Measurements from ENCODE around the gene TRPM2.

TRPM2 gene

DNA sequence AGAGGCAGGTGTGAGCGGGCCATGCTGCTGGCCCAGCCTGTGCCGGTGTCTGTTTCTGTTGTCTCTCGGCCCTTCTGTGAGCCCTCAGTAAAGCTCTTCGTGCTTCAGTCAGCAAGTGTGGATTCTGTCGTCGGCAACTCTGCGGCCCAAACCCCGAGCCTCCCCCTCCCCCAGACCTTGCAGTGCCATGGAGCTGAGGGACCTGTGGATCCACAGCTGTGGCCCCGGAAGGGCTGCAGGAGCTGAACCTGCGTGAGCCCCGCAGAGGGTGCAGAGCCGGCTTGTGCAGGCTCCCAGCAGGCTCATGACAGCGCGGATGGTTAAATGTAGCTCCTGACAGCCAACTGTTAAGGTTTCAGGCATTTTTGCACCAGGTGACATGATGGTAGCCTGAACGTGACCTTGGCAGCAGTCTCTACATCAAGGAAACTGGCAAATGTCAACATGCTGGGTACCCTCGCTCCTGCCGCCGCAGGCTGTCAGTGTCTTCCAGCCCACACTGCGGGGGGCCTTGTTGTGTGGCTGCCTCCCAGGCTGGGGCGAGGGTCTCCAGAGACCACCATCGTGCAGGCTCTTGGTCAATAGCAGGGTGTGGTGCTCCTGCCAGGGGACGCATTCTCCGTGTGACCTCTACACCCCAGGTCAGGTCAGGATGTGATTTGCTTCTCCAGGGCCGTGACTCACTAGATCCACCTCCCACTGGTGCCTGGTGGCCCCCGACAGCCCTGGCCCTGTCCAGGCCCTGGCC lies 108.8 kb downstream of the TRPM2 start:
- DNase-seq (ENCODE audit: low read depth in 2 of 2): no peak

DNA sequence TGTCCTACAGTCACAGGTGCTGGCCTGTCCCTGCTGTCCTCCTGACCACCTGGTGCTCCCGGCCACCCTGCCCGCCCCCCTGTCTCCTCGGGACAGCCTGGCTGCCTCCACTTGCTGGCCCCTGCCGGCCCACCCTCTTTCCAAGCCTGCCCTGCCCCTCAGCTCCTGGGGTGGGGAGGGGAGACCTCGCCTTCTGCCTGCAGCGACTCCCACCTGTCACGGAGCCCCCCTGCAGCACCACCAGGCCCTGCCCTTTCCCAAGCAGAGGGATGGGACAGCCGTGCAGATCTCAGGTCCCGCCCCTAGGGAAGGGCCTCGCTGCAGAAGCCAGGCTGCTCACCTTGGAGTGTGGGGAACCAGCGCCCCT lies 109.4 kb downstream of the TRPM2 start:
- no peak for DNase-seq (ENCODE audit: low read depth in 2 of 2)

DNA sequence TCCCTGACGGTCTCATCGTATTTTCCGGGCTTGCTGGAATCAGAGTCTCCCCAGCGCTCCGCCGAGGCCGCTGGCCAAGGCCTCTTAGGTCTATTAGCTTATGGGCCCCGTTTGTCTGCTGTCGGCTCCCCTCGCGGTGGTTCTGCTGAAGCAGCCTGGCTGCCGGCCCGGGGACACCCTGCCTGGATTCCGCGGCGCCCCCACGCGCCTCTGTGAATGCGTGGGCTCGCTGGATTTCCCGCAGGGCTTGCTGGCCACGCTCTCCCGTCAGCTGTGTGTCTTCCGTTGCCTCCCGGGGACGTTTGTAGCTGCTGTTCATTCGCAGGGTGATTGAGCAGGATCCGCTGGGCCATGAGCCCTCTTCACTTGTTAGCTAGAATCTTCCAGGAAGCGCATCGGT lies 110.3 kb downstream of the TRPM2 start:
- DNase-seq (ENCODE audit: low read depth in 2 of 2): no peak

DNA sequence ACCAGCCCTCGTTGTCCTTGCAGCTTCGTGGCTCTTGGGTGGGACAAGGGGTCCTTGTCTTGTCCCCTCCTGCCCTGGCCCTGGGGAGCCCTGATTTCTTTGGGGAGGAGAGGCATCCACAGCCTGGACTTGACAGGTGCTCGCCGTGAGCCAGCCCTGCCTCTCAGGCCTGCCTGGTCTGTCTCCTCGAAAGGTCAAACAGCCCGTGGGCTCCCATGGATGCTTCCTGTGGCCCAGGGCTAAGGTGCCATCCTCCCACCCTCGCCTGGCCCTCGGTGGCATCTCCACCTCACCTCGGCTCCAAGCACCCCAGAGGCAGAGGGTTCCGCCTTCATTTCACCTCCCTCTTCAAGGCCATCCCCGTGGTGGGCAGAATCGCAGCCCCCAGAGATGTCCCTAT lies 110.9 kb downstream of the TRPM2 start:
- DNase-seq (ENCODE audit: low read depth in 2 of 2): no peak

DNA sequence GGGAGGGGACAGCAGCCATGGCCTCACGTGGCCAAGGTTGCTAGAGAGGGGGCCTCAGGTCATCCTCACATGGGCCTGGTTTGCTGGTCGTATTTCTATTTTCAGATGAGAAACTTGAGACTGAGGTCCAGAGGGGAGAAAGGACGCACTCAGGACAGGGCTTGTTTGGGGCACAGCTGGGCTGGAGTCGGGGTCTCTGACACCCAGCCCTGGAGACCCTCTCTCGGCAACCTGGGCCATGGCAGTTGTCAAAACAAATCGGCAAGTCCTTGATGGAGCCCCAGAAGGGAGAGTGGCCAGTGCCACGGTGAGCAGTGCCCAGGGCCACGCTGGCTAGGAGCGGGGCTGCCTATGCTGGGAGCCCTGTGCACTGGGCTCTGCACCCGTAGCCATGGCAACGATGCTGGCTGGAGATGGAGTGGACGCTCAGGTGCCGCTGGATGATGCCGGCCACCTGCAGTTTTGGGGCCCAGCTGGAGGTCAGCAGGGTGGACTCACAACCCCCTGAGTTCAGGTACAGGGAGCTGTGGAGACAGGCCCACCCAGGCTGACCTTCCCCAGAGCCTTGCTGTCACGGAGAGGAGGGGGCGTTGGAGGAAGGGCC lies 113.0 kb downstream of the TRPM2 start:
- DNase-seq (ENCODE audit: low read depth in 2 of 2): no peak

DNA sequence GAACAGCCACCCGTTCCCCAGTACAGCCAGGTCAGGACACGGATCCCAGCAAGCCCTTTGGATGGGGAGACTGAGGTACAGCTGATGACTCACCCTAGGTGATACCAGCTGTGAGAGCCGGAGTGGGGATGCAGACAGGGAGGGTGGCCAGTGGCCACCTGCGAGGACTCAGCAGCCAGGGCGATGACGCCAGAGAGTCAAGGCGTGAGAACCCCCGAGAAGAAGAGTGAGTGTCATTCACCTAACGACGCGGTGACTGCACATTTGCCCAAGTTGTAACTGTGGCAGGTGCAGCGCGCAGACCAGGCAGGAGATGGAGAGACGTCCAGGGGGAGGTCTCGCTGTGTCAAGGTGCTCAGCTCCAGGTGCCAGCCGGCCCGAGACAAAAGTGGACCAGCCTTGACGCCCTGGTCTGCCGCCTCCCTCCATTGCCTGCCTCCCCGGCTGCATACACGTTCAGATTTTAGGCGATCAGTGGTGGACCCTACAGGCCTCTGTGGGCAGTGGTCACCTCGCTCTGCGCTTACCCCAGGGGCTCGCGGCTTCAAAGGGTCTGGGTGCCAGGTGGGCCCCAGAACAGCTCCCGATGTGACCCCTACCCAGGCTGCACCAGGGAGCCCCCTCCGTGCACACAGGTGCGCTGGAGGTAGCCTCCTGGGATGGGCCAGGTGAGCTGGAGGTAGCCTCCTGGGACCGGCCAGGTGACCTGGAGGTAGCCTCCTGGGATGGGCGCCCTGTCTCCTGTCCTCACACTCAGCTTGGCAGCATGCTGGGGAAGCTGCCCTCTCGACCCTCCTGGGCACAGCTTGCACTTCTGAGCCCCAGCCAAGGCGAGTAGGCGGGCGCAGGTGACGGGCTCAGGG lies 113.8 kb downstream of the TRPM2 start:
- DNase-seq (ENCODE audit: low read depth in 2 of 2): no peak

DNA sequence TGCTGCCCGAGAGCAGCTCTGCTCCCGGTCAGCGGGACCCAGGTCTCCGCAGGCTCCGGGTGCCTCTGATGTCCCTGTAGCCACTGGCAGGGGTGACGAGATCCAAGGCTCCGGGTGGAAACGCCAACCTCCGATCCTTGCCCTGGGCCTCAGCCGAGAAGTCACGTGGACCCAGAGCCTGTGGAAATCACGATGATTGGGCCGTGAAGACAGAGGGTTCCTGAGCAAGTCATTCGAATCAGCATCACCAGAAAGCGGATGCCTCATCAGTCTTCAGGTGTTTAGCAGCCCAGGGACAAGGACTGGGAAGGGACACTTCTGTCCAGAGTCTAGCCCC lies 114.4 kb downstream of the TRPM2 start:
- no peak for DNase-seq (ENCODE audit: low read depth in 2 of 2)

DNA sequence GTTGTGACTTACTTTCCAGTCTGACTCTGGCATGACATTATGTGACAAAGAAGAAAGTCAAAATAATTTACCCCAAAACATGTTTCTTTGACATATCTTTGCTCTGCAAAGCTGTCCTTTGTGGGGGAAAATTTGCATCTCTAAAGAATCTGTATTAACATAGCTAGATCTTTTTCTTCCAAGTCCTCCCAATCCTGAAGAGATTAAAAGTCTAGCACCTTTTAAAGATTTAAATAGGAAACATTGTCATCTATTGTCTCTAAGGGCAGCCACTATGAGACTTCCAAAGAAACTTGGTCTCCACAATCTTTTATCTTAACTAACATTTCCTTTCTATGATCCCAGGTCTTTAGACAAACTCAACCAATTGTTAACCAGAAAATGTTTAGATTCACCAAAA lies 117.9 kb downstream of the TRPM2 start:
- no peak for DNase-seq (ENCODE audit: low read depth in 2 of 2)

DNA sequence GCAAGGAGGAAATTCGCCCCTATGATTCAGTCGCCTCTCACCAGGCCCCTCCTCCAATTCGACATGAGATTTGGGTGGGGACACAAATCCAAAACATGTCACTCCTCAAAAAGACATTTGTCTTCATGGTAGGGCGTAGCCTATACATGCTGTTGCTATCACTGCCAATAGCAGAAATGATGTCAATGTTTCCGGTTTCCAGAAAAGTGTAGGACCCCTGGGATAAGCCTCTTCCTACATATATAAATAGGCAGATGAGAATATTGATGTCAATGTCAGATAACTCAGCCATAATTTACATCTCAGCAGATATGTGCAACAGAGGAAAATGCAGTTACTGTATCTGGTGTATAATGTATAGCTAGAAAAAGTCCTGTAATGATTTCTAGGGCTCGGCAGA lies 118.6 kb downstream of the TRPM2 start:
- DNase-seq (ENCODE audit: low read depth in 2 of 2): no peak

DNA sequence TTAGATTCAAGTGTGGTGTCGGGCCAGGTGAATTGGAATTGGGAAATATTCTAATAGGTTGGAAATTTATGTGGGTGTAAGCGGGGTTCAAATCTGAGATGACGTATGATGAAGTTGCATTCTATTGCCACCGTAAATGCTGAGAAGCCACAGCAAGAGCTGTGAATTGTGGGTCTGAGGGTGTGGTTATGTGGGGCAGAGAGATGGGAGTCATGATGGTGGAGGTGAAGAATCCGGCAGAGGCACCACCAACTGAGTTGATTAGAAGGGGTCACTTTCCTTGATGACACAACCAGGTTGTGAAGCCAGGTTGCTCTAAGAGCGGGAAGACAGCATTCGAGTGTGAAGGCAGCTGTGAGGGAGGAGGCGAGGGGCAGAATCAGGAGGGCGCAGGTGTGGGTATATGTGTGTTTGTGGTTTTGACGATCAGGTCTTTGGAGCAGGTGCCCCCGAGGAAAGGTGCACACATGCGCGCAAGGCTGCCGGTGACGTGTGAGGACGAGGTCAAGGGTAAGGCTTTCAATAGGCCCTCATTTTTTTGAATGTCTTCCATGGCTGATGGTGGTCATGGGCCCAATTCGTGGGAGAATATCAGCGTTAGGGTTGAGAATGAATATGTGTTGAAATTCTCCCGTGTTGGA lies 120.6 kb downstream of the TRPM2 start:
- no peak for DNase-seq (ENCODE audit: low read depth in 2 of 2)

DNA sequence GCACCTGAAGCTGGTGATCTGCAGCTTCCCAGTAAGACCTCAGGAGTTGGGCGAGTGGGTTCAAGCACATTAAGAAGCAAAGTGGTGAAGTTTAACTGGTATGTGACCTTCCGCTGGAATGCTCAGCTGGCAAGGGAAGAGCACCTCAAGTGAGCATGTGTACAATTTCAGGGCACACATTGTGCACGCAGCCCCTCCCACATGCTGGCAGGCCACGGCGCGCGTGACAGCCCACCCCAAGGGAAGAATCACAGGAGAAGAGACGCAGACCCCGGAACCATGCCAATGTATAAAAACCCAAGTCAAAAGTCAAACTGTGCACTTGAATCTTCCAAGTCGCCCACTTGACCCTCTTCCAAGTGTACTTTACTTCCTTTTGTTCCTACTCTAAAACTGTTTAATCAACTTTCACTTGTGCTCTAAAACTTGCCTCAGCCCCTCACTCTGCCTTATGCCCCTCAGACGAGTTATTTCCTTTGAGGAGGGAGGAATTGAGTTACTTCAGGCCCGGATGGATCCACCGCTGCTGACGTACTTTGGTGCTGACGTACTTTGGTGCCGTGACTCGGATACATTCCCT lies 121.9 kb downstream of the TRPM2 start:
- no peak for DNase-seq (ENCODE audit: low read depth in 2 of 2)

DNA sequence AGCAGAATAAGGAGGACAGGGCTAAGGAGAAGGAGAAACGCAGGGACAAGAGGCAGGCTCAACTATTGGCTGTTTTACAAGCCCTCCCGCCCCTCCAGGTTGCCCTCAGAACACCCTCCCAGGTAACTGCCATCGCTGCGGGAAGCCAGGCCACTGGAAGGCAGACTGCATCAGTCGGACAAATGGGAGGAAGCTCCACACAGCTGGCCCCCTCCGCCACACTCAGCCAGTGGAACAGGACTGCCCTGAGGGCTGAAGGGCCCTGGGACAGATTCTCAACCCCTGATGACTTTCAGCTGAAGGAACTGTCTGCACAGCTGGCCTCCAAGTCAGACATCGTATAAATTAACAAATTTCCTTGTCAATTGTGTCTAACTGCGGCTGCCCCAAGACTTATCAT lies 123.7 kb downstream of the TRPM2 start:
- DNase-seq (ENCODE audit: low read depth in 2 of 2): no peak

DNA sequence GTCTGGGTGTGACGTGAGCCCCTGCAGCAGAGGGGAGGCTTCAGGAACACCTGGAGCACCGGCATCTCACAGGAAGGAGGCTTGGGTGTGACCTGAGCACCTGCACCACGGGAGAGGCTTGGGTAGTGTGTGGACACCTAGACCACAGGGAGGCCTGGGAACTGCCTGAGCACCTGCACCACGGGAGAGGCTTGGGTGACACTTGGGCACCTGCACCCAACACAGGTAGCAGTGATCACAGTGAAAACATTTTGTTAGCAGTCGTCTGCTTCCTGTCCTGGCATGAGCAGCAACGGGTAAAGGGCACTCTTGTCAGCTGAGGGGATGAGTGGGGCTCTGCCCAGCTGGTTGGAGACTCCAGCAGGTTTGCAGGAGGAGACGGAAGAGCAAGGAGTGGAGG lies 124.3 kb downstream of the TRPM2 start:
- DNase-seq (ENCODE audit: low read depth in 2 of 2): no peak

DNA sequence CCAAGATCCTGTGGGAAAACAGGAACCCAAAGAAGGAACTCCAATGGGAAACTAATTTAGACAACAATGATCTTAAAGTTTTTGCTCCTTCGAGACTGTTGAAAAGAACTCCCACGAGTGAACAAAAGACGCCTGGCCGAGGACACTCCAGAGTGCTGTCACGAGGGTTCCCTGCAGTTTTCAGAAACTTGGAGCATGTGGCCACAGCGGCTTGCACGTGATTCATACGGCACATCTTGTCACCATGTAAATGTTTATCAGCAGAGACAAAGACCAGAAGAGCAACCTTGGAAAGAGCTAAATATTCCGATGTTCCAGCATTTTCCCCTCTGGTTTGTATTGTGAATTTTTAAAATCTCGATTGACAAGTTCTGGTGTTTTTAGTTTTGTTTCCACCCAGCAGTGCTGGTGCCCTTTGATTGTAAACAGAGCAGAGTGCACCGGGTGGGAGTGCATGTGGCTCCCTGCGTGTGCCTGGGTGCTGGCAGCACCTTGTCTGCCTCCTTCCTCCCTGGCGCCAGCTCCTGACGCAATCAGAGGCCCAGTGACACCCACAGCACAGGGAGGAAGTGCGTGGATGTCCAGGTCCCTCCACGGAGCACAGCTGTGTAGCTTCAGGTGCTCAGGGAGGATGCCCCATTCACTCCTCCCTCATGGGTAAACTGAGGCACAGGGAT lies 124.8 kb downstream of the TRPM2 start:
- no peak for DNase-seq (ENCODE audit: low read depth in 2 of 2)

DNA sequence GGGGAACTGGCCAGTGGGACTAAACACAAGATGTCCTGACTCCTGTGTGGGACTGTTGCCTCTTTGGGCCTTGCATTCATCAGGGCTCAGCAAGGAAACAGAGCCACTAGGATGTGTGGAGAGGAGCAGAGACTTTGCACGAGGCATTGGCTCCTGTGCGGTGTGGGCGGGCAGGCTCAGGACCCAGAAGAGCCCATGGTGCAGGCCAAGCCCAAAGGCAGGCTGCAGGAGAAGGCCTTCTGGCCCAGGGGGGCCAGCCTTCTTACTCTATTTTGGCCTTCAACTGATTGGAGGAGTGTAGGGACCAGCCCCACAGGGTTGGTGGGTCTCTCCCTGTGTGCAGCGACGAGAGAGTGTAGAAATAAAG lies 125.4 kb downstream of the TRPM2 start:
- DNase-seq (ENCODE audit: low read depth in 2 of 2): no peak

DNA sequence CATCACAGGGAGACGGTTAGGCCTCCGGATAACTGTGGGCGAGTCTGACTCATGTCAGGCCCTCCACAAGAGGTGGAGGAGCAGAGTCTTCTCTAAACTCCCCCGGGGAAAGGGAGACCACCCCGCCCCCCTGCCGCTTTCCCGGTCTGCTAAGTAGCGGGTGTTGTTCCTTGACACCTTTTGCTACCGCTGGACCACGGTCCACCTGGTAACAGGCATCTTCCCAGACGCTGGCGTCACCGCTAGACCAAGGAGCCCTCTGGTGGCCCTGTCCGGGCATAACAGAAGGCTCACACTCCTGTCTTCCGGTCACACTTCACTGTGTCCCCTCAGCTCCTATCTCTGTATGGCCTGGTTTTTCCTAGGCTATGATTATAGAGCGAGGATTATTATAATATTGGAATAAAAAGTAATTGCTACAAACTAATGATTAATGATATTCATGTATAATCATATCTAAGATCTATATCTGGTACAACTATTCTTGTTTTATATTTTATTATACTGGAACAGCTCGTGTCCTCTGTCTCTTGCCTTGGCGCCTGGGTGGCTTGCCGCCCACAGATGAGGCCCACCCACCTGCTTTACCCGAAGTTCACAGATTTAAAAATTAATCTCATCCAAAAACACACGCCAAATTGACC lies 126.3 kb downstream of the TRPM2 start:
- DNase-seq (ENCODE audit: low read depth in 2 of 2): peak in 1 of 2 donors; percentile 30

DNA sequence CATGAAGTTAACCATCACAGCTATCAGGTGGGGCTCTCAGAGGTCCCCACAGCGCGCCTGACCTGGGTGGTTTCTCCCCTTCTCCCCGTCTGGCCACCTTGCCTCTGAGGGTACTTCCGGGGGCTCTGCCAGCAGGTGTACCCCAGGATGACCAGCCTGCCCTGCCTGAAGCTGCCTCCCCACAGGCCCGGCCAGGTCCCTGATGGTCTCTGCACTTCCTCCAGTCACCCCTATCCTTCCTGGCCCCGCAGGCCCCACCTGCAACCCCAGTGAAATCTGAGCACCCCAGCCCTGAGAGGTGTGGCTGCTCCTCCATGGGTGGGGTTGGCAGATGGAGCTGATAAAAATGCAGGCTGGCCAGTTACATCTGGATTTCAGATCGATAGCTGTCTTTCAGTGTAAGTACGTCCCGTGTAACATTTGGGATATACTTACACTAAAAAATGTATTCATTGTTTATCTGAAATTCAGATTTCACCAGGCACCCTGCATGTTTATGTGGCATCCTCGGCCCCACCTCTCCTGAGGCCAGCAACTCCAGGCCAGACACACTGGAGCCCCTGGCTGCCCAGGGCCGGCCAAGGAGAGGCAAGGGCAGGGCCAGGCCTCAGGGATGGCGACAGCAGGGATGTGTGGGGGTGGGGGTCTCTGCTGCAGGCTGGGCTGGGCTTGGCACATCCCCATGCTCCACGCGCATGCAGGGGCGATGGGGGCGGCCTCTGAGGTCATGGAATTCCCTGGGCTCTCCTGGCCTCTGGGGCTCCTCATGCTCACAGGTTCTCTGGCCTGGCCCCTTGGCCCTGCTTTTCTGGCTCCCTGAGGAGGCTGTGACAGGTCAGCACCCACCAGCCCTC lies 127.0 kb downstream of the TRPM2 start:
- no peak for DNase-seq (ENCODE audit: low read depth in 2 of 2)

DNA sequence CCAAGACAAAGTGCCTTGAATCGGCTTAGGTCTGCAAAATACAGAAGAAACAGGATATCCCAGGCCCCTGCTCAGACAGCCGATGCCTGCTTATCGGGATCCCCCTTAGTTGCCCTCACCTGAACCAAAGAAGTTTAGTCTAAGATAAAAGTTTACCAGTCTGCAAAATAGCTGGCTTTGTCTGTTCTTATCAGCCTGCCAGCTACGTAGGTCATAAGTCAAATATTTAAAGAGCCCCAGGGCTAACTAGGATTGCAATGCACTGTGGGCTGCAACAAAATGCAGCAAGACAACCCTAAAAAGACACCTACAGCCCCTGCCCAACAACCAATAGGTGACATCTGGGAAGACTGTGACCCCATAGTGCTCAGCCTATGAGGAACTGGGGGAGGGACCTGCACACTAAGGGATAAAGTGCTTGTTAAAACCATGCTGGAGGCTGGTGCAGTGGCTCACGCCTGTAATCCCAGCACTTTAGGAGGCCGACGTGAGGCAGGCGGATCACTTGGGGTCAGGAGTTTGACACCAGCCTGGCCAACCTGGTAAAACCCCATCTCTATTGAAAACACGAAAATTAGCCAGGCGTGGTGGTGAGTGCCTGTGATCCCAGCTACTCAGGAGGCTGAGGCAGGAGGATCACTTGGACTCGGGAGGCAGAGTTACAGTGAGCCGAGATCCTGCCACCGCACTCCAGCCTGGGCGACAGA lies 129.3 kb downstream of the TRPM2 start:
- DNase-seq (ENCODE audit: low read depth in 2 of 2): no peak

Data from stimulated activated CD4-positive, alpha-beta T cell treated with anti-CD3 and anti-CD28 coated beads, Interleukin-15, amount 100 ng/mL, for 48 hours (primary cell).